Adipocyte (in vitro differentiated cells): ENCODE measurements around the gene SFMBT1.

Experiments
- DNase-seq: peaks from one replicate; pipeline ENCODE4 v3.0.0-alpha.2; 2015; ENCODE audit warnings: low read depth
- H3K27me3 ChIP-seq: replicated peaks from 2 replicates; pipeline ENCODE4 v1.7.0; 2013; ENCODE audit warnings: mild to moderate bottlenecking, low read length, moderate library complexity; ENCODE audit not compliant: control insufficient read depth, insufficient read depth
- H3K36me3 ChIP-seq: 2 replicates; pipeline ENCODE4 v1.7.0; 2013; ENCODE audit warnings: low read length, mild to moderate bottlenecking, moderate library complexity; ENCODE audit not compliant: control insufficient read depth, insufficient read depth, severe bottlenecking
- H3K4me1 ChIP-seq: 2 replicates; pipeline ENCODE4 v1.7.0; 2013; ENCODE audit warnings: mild to moderate bottlenecking, low read length, moderate library complexity; ENCODE audit not compliant: control insufficient read depth, insufficient read depth
- H3K4me3 ChIP-seq: 2 replicates; pipeline ENCODE4 v1.7.0; 2013; ENCODE audit warnings: mild to moderate bottlenecking, low read length, moderate library complexity
- H3K9ac ChIP-seq: 2 replicates; pipeline ENCODE4 v1.7.0; 2013; ENCODE audit warnings: mild to moderate bottlenecking, low read length, moderate library complexity
- H3K9me3 ChIP-seq: 2 replicates; pipeline ENCODE4 v1.7.0; 2013; ENCODE audit warnings: mild to moderate bottlenecking, low read length, moderate library complexity; ENCODE audit not compliant: control insufficient read depth

SFMBT1 gene

DNA sequence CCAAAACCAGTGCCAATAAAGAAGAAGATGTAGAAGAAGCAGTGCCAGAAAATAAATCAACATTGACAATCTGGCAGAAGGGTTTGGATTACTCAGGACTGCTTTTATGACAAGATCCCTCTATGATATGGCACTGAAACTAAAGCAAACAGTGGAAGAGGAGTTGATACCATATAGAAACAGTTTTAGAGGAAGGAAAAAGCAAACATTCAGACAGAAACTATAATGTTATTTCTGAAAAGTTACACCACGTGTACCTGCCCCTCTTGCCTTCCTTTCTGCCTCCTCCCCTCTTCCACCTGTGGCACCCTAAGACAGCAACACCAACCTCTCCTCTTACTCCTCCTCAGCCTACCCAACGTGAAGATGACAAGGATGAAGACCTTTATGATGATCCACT is 63.0 kb downstream of the SFMBT1 start:
- no peaks in the 10 kb centered on the region for H3K27me3 ChIP-seq
- H3K36me3 ChIP-seq, result no peaks in the 10 kb centered on the region
- H3K4me1 ChIP-seq, result peaks cover 20% of the 10 kb centered on the region
- no peak overlapping the region for H3K9ac ChIP-seq
- no peaks in the 10 kb centered on the region for H3K9me3 ChIP-seq
- no peak overlapping the region for H3K4me3 ChIP-seq
- DNase-seq, result no peak

- Histone ChIP-seq H3K4me3 (no peak overlapping the region), H3K4me1 (peaks cover 17% of the 10 kb centered on the region), H3K9ac (no peak overlapping the region), H3K9me3 (no peaks in the 10 kb centered on the region), H3K36me3 (no peaks in the 10 kb centered on the region), H3K27me3 (no peaks in the 10 kb centered on the region)
- no peak for DNase-seq
Measured at GRCh38 chr3:52979190-52979983, 66.5 kb downstream of the SFMBT1 start.

GRCh38 chr3:52978109-52978754 is 67.6 kb downstream of the SFMBT1 start:
- Histone ChIP-seq H3K9me3 (no peaks in the 10 kb centered on the region), H3K9ac (no peak overlapping the region), H3K4me1 (peaks cover 11% of the 10 kb centered on the region), H3K4me3 (no peak overlapping the region), H3K36me3 (no peaks in the 10 kb centered on the region), H3K27me3 (no peaks in the 10 kb centered on the region)
- DNase-seq, result no peak

DNA sequence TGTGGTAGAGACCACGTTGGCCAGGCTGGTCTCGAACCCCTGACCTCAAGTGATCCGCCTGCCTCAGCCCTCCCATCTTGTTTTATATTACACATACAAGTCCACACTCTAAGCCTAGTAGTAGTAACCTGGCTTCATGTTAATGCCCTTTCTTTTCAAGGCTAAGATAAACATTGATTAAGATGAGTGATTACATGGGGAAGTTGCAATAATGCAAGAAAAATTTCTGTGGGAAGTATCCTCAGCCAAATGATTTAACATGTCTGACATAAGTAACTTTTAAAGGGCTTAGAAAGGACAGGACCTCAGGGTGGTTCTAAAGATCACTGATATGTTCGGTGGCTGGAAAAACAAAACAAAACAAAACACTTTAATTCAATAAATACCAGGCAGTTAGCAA is 72.1 kb downstream of the SFMBT1 start:
- DNase-seq, result peak; percentile 18
- peaks cover 11% of the 10 kb centered on the region for H3K4me1 ChIP-seq

DNA sequence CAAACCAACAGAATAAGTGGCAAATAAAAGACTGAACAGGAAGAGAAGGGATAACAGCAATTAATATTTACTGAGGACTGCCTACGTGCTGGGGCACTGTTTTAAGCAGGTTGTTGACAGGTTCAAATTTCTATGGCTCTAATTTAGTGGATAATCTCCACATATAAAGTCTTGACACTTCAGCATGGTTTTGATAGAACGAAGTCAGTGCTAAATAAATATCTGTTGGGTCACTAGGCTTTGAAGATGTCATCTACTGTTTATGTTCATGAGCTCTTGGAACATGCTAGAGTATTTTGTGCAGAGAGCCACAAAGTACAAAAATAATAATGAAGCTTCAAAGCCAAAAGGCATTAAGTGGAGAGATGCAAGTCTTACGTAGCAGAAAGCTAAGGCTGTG is 74.0 kb downstream of the SFMBT1 start:
- no peaks in the 10 kb centered on the region for H3K27me3 ChIP-seq
- no peak overlapping the region for H3K9ac ChIP-seq
- no peak for DNase-seq
- H3K4me3 ChIP-seq, result no peak overlapping the region
- no peaks in the 10 kb centered on the region for H3K4me1 ChIP-seq
- no peaks in the 10 kb centered on the region for H3K9me3 ChIP-seq
- H3K36me3 ChIP-seq, result no peaks in the 10 kb centered on the region

More for the DNA sequence above, 72.1 kb downstream of the SFMBT1 start:
- Histone ChIP-seq H3K9me3 (no peaks in the 10 kb centered on the region), H3K9ac (no peak overlapping the region), H3K36me3 (no peaks in the 10 kb centered on the region), H3K4me3 (no peak overlapping the region), H3K27me3 (no peaks in the 10 kb centered on the region)

DNA sequence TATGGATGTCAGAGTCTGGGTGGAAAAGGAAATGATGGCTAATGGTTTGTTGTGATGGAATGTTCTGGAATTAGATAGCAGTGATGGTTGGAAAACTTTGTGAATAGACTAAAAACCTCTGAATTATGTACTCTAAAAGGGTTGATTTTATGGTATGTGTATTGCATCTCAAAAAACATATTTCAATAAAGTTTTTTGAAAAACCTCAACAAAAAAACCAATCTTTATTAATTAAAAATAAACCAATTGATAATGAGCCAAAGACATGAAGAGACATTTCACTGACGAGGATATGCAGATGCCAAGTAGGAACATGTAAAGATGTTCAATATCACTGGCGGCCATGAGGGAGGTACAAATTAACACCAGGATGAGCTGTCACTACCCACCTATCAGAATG is 78.5 kb downstream of the SFMBT1 start:
- Histone ChIP-seq H3K9me3 (no peaks in the 10 kb centered on the region), H3K9ac (no peak overlapping the region), H3K27me3 (no peaks in the 10 kb centered on the region), H3K4me3 (no peak overlapping the region), H3K4me1 (no peaks in the 10 kb centered on the region), H3K36me3 (no peaks in the 10 kb centered on the region)
- no peak for DNase-seq

- H3K27me3 ChIP-seq, result no peaks in the 10 kb centered on the region
- H3K4me1 ChIP-seq, result no peaks in the 10 kb centered on the region
- H3K4me3 ChIP-seq, result no peak overlapping the region
- no peaks in the 10 kb centered on the region for H3K36me3 ChIP-seq
- no peak for DNase-seq
- no peaks in the 10 kb centered on the region for H3K9me3 ChIP-seq
- H3K9ac ChIP-seq, result no peak overlapping the region
Measured at GRCh38 chr3:52962160-52962559, 83.7 kb downstream of the SFMBT1 start.

GRCh38 chr3:52959773-52960172 is 86.1 kb downstream of the SFMBT1 start:
- Histone ChIP-seq H3K36me3 (no peaks in the 10 kb centered on the region), H3K4me1 (no peaks in the 10 kb centered on the region), H3K4me3 (no peak overlapping the region), H3K9me3 (no peaks in the 10 kb centered on the region), H3K9ac (no peak overlapping the region), H3K27me3 (no peaks in the 10 kb centered on the region)
- DNase-seq, result no peak

DNA sequence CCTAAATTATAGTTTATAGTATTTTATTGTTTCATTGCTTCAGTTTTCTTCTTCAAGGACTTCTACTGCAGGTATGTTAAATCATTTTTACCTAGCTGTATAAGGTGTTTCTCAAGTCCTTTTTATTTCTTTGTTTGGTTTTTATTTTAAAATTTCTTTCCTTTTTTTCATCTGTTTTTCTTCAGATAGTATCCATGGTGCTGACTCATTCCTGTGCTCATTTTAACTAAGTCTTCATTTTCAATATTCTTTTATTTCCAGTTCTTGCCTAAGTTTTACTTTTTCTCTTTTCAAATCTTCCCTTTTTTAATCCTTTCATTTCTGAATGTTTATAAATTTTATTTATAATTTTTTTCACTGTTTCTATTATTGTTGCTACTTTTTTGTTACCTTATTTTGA is 106.3 kb downstream of the SFMBT1 start:
- no peak overlapping the region for H3K4me3 ChIP-seq
- DNase-seq, result peak; percentile 13
- no peaks in the 10 kb centered on the region for H3K27me3 ChIP-seq
- H3K36me3 ChIP-seq, result no peaks in the 10 kb centered on the region
- no peaks in the 10 kb centered on the region for H3K4me1 ChIP-seq
- H3K9ac ChIP-seq, result no peak overlapping the region
- H3K9me3 ChIP-seq, result no peaks in the 10 kb centered on the region

GRCh38 chr3:52934630-52935530 is 111.0 kb downstream of the SFMBT1 start:
- Histone ChIP-seq H3K4me3 (no peak overlapping the region), H3K4me1 (no peaks in the 10 kb centered on the region), H3K9ac (no peak overlapping the region), H3K27me3 (no peaks in the 10 kb centered on the region), H3K36me3 (no peaks in the 10 kb centered on the region), H3K9me3 (no peaks in the 10 kb centered on the region)
- DNase-seq, result peak; percentile 82

GRCh38 chr3:52931889-52932288 is 114.0 kb downstream of the SFMBT1 start:
- H3K9me3 ChIP-seq, result no peaks in the 10 kb centered on the region
- H3K36me3 ChIP-seq, result peaks cover 4% of the 10 kb centered on the region
- DNase-seq, result no peak

More at GRCh38 chr3:52931889-52932288, 114.0 kb downstream of the SFMBT1 start:
- Histone ChIP-seq H3K4me3 (no peak overlapping the region), H3K4me1 (no peaks in the 10 kb centered on the region), H3K27me3 (no peaks in the 10 kb centered on the region), H3K9ac (no peak overlapping the region)
